Suprapubic skin (tissue), 4 donors: Measurements from ENCODE around the gene FAM131B. TPM values are rescaled to one million over a fixed set of nuclear protein-coding genes. Genes with fewer than 3 reads are reported as not detected.

Experiments used
- DNase-seq, 2 donors: peaks; one replicate each; pipeline ENCODE4 v3.0.0-alpha.2; 2019; ENCODE audit warnings: low spot score in 2 of 2
- H3K27ac ChIP-seq: fragments of 200-600 bp; sonication (generic); one replicate; pipeline ENCODE4 v1.5.1; 2019
- H3K27me3 ChIP-seq: fragments of 200-600 bp; sonication (generic); one replicate; pipeline ENCODE4 v1.5.1; 2019
- H3K36me3 ChIP-seq: fragments of 200-600 bp; sonication (generic); one replicate; pipeline ENCODE4 v1.5.1; 2019
- H3K4me1 ChIP-seq: fragments of 200-600 bp; sonication (generic); one replicate; pipeline ENCODE4 v1.5.1; 2019
- H3K4me3 ChIP-seq: fragments of 200-600 bp; sonication (generic); one replicate; pipeline ENCODE4 v1.5.1; 2019; ENCODE audit warnings: mild to moderate bottlenecking
- H3K9me3 ChIP-seq: fragments of 200-600 bp; sonication (generic); one replicate; pipeline ENCODE4 v1.5.1; 2019
- EP300 ChIP-seq: sonication (generic); formaldehyde crosslinking; IDR thresholded peaks from one replicate; pipeline ENCODE4 v1.6.1; 2017; ENCODE audit warnings: antibody characterized with exemption
- POLR2A ChIP-seq, 2 donors: fragments of 450-650 bp; IDR thresholded peaks; one replicate each; pipeline ENCODE4 v1.6.1; 2017; ENCODE audit warnings: antibody characterized with exemption in 2 of 2, mild to moderate bottlenecking in 2 of 2, moderate library complexity in 2 of 2
- POLR2AphosphoS5 ChIP-seq, 3 donors: sonication (generic); formaldehyde crosslinking; IDR thresholded peaks; one replicate each; pipeline ENCODE4 v1.6.1; 2017; ENCODE audit warnings: antibody characterized with exemption in 3 of 3
- WGBS: methylation state at CpG from one replicate; pipeline ENCODE4 v1.1.5; 2018; 5-methylcytosine and 5-hydroxymethylcytosine counted together
- total RNA-seq, 4 donors: library from RNA; depleted of rRNA; stranded (reverse); fragments of >200 nt; gene quantifications; one replicate each; pipeline ENCODE4 v1.1.0, GENCODE V29; 2016
- TF ChIP-seq, protein P1 (sequence below), 2 donors: fragments of 200-600 bp in 1 of 2; fragments of 450-650 bp in 1 of 2; sonication (generic) in 1 of 2; IDR thresholded peaks; one replicate each; pipeline ENCODE4 v1.5.1; 2016 to 2019; ENCODE audit warnings: antibody characterized with exemption in 2 of 2, mild to moderate bottlenecking in 1 of 2, moderate library complexity in 1 of 2

Gene FAM131B
- total RNA-seq, 4 donors from 2014 or later, result 0.13 to 0.40 (median 0.19) TPM; not detected in 1

GRCh38 chr7:143303733-143304132 lies 58.8 kb downstream of the FAM131B start:
- no peak for TF ChIP-seq POLR2A (IDR thresholded peaks at IDR 0.05)
- TF ChIP-seq, protein P1, sequence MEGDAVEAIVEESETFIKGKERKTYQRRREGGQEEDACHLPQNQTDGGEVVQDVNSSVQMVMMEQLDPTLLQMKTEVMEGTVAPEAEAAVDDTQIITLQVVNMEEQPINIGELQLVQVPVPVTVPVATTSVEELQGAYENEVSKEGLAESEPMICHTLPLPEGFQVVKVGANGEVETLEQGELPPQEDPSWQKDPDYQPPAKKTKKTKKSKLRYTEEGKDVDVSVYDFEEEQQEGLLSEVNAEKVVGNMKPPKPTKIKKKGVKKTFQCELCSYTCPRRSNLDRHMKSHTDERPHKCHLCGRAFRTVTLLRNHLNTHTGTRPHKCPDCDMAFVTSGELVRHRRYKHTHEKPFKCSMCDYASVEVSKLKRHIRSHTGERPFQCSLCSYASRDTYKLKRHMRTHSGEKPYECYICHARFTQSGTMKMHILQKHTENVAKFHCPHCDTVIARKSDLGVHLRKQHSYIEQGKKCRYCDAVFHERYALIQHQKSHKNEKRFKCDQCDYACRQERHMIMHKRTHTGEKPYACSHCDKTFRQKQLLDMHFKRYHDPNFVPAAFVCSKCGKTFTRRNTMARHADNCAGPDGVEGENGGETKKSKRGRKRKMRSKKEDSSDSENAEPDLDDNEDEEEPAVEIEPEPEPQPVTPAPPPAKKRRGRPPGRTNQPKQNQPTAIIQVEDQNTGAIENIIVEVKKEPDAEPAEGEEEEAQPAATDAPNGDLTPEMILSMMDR (IDR thresholded peaks at IDR 0.05), result no peak
- TF ChIP-seq EP300, result no peak
- no peak for TF ChIP-seq POLR2AphosphoS5 (IDR thresholded peaks at IDR 0.05)
- Histone ChIP-seq H3K9me3 (no peaks in the 10 kb centered on the region), H3K4me1 (no peaks in the 10 kb centered on the region), H3K27ac (no peak overlapping the region), H3K36me3 (peaks cover 85% of the 10 kb centered on the region), H3K4me3 (no peak overlapping the region), H3K27me3 (no peaks in the 10 kb centered on the region)
- no peak for DNase-seq
- whole genome bisulfite sequencing, result 91% methylated on average over 10 of the region's 10 CpGs

Other genes with a start within 250 kb of the FAM131B start
- 1,000 to 10,000 TPM in 2 of 4 donors, 100 to 1,000 TPM in 2; 126 to 1,475 (median 815) TPM for gene PIP, start 230.6 kb downstream of the FAM131B start, total RNA-seq
- gene TAS2R39, start 179.3 kb downstream of the FAM131B start, total RNA-seq, result not detected
- gene TAS2R40, start 140.7 kb downstream of the FAM131B start, total RNA-seq, result not detected
- gene GSTK1, start 99.3 kb downstream of the FAM131B start, total RNA-seq, result 100 to 1,000 TPM; 136 to 177 (median 166) TPM
- 10 to 100 TPM in 2 of 4 donors, 1 to 10 TPM in 2; 3.3 to 11.0 (median 8.1) TPM for gene TMEM139, start 77.8 kb downstream of the FAM131B start, total RNA-seq
- 10 to 100 TPM; 13.7 to 36.5 (median 25.3) TPM for gene CASP2, start 74.4 kb downstream of the FAM131B start, total RNA-seq
- under 1 TPM in 1 of 4 donors, not detected in 3; 0.64 TPM for gene CLCN1, start 46.6 kb downstream of the FAM131B start, total RNA-seq
- gene ZYX, start 18.6 kb upstream of the FAM131B start, total RNA-seq, result 10 to 100 TPM; 46.3 to 73.0 (median 59.3) TPM
- gene EPHA1, start 46.1 kb upstream of the FAM131B start, total RNA-seq, result 10 to 100 TPM; 60.9 to 94.4 (median 67.7) TPM
- gene TAS2R60, start 80.7 kb upstream of the FAM131B start, total RNA-seq, result not detected
- not detected for gene TAS2R41, start 115.2 kb upstream of the FAM131B start, total RNA-seq
- gene CTAGE15, start 209.1 kb upstream of the FAM131B start, total RNA-seq, result 1 to 10 TPM in 2 of 4 donors, under 1 TPM in 1, not detected in 1; 0.30 to 5.1 (median 3.0) TPM